ENCODE results near the gene SPINK4. TPM values are rescaled to one million over a fixed set of nuclear protein-coding genes. Genes with fewer than 3 reads are reported as not detected.
A peak's percentile ranks its signal among the peaks of the same experiment; 100 is the strongest.

The SPINK4 gene
- total RNA-seq, 1 donor from 2014 or later = not detected

DNA sequence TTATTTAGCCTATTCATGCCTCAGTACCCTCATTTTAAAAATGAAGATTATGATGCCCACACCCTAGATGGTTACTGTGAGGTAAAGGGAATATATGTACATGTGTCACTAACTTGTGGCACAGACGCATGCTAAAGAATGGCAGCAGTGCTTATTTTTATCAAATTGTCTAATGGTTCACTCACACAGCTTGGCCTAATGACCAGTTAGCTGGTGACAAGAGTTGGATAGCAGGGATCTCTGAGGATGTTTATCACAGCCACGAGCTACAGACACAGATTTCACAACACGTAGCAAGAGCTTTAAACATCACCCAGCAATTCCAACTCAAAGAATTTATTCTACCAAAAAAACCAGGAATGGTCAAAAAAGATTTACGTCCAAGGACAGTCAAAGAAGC is 17.3 kb downstream of the SPINK4 start:
- no peak for DNase-seq

DNA sequence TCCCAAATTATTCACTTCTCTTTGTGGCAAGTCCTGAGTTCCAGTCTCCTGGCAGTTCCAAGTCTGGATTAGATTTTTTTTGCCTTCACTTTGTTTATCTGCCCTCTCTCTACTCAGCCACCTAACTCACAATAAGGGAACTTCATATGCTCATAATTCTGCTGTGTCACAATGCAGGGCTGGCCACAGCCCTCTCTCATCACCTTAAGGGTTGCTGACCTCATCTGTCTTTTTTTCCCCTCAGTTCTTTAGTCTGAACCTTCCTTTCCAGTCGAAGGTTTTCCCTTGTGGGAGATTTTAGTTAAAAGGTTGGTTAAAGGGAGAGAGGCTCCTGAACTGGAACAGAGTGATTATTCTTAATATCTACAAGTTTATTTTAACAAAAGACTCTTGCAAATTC is 20.4 kb downstream of the SPINK4 start:
- no peak for DNase-seq

DNA sequence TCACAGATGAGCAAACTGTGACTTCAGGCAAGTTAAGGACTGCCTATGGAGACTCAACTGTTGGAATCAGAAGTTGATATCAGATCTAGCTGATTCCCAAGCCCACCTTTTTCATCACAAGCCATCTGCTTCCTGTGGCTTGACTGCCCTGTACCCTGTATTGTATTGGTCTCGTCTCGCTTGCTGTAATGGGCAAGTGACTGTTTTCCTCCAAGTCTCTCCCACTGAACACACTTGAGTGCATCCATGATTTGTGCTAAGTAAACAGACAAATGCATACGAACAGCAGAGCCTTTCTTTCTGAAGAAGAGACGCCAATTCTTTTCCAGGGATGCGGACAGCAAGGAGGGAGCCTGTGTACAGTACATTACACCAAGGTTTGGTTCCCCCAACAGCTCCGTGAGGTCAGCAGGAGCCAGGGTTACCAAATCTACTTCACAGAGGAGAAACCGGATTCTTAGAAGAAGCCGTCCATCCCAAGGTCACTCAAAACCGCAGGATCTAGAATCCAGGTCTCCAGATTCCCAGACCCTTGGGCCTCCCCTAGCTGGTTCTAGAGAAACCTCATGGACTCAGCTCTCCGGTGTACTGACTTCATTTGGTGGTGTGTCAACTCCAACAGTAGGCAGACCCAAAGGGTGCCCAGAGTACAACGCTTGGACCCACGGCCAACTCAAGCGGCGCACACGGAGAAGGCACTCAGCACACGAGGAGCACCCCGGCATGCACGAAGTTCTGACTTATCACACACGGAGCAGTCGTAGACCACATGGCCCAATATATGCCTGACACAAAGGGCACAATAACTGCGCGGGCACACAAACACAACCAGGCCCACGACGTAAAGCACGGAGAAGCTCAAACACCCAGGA is 23.4 kb downstream of the SPINK4 start:
- no peak for DNase-seq

DNA sequence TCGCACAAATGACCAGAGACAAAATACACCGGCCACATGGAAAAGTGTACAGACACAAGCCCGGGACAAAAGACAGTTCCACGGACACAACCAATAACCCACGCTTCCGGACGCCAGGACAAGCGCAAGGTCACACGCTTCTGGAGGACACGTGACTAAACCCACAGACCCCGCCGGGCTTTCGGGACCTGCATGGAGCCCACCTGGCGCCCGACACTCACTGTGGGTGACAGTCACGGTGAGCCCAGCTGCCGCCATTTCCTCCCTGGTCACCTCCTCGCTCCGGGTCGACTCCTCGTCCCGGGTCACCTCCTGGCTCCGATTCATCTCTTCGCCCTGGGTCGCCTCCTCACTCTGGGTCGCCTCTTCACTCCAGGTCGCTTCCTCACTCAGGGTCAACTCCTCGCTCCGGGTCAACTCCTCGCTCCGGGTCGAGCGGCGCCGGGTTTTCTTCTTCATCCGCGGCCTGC is 24.1 kb downstream of the SPINK4 start:
- peak; percentile 33 for DNase-seq

DNA sequence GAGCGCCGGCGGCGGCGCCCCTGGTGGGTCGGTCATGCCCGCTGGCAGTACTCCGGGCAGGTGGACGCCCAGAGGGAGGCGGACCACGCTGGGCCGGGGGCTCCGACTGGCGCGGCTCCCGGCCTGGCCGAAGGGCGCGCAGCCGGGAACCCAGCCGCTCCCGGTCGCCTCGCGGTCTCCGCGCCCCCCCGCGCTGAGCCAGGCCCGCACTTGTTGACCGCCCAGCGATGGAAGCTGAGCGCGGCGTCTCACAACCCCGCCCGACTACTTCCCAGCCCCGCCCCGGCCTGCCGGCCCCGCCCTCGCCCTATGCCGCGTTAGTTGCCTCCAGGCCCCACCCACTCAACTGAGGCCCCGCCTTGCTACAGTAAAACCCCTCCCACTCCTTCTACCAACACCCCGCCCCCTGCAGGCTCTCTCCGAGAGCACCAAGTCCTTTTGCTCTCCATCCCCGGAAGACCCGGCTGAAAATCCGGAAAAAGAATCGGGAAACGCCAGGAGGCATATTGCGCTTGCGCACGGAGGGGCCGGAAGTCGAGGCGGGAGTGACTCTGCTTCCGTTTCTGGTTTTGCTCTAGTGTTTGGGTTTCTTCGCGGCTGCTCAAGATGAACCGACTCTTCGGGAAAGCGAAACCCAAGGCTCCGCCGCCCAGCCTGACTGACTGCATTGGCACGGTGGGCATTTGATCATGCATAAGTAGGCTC is 24.7 kb downstream of the SPINK4 start, which contains the start of the genes BAG1 and CHMP5:
Gene BAG1, minus strand, starts transcription at position 236 of the 705 bp plus-strand sequence.
Gene CHMP5, plus strand, starts transcription at position 577 of the 705 bp plus-strand sequence. Its CDS starts 30 bp downstream, at position 607.
- DNase-seq = peak; percentile 99

DNA sequence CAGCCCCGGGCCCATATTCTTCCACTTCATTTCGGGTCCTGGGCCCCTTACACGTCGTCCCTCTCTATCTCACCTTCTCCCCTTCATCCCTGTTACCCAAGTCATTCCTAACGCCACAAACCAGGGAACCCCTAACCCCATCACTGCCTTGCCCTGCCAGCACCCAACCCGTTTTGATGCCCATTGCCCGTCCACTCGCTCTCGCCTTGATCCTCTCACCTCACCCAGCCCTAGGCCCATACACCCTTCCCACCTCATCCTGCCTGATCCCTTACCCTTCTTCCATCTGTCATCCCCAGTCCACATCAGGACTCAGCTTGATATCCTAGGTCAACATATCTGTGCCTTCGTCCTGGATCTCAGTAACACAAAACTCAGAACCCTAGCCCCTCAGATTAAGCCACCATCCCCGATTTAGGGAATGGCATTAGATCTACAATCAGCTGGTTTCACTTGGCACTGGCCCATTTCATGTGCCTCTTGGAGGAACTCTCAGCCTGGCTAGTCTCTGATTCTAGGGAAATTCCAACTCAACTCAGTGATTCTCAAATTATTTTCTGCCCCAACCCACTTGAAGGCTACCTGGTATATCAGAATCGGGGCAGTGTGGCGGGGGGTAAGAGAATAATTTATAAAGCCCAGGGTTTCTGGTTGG is 25.4 kb downstream of the SPINK4 start:
- DNase-seq = no peak

DNA sequence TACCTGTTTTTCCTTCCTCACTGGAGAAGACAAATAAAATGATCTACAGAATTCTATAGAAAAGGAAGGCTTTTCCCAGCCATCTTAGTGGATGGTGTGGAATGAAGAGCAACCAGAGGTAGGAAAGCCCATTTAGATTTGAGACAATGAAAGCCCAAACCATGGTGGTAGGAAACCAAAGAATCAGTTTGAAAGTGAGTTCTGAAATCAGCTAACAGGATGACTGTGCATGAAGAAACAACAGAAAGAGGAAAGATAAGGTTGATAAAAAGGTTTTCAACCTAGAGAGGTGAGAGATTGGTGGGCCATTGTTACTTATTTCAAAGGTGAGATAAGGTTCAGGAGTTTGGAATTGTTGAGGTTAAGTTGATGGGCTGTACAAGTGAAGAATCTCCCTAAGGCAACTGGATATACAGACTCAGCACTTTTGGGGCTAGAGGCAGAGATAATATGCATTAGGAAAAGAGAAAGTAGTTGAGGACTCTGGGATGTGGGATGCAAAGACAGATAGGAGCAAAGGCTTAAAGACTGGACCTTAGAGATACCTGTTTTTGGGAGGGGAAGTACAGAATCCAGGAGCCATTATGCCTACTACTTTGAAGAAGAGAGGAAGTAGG is 27.3 kb downstream of the SPINK4 start:
- DNase-seq = no peak

DNA sequence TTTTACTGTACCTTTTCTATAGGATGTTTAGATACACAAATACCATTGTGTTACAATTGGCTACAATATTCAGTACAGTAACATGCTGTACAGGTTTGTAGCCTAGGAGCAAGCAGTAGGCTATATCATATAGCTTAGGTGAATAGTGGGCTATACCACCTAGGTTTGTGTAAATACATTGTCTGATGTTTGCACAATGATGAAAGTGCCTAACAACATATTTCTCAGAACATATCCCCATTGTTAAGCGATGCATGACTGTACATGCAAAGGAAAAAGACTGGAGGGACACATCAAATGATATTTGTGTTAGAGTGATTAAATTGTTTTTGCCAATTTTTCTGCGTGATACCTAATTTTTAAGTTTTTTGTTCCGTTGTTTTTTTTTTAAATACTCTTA is 30.2 kb downstream of the SPINK4 start:
- DNase-seq = no peak

DNA sequence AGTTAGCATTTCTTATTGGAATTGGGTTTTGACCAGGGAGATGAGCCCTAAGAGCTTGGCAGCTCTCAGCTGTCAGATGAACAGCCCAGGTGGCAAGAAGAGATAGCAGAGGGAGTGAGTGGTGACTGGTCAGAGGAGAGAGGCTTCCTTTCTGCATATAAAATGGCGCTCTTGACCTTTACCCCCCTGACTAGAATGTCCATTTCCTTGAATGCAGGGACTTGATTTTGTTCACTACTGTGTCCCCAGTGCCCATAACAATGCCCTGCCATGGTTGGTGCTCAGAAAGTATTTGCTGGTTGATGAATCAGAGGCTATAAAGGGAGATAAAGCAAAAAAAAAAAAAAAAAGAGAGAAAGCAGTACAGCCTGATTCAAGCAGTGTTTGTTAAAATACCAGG is 32.1 kb downstream of the SPINK4 start:
- DNase-seq = no peak

DNA sequence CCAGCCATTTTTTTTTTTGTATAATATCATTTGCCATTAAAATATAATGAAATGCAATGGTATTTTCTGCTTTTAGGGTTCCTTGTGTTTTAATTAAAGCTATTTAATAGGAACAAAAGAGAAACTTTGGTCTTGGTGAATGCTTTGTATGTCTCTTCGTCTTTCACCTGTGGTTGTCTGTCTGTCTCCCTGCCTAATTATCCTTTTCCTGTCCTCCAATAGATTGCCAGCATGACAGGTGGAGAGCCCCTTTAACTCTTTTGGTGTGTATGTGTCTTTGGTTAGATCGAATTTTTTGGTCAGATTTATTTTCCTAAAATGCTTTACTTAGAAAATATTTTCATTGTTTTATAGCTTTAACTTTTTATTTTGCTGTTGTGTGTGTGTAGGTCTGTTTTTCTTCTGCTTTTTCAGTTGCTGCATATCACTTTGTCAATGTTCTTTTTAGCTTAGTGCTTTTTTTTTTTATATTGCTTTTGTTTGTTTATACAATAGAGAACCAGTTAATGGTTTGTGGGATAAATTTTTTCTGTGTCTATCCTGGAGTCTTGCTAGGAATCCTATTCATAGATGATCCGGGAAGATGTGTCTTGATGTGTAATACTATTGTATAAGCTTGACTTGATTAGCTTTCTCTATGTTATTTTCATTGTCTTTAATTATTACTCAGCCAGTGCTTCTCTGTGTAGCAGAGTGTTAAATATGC is 33.5 kb downstream of the SPINK4 start:
- no peak for DNase-seq

DNA sequence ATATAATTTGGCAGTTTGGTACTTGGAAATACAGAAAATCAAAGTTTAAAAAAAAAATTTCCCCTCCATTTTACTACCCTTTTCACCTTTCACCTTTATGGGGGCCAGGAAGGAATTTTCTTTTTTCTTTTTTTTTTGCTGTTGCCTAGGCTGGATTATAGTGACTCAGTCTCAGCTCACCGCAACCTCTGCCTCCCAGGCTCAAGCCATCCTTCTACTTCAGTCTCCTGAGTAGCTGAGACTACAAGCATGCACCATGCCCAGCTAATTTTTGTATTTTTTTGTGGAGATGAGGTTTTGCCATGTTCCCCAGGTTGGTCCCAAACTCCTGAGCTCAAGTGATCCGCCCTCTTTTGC is 34.0 kb downstream of the SPINK4 start:
- no peak for DNase-seq

DNA sequence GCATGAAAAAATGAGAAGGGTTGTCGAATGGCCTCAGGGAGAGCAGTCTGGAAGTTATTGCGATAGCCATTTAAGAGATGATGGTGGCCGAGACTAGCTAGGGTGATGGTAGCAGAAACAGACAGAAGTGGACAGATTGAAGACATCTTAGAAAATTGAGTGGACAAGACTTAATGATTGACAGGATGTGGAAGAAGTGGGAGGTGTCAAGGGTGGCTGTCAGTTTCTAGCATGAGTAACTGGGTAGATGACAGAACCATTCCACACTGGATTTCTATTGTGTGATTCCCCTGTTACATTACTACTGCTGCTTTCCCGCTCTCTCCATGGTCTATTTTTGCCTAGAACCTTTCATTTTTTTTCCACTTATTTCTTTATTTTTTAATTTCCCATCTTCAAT is 37.5 kb downstream of the SPINK4 start:
- DNase-seq = no peak

DNA sequence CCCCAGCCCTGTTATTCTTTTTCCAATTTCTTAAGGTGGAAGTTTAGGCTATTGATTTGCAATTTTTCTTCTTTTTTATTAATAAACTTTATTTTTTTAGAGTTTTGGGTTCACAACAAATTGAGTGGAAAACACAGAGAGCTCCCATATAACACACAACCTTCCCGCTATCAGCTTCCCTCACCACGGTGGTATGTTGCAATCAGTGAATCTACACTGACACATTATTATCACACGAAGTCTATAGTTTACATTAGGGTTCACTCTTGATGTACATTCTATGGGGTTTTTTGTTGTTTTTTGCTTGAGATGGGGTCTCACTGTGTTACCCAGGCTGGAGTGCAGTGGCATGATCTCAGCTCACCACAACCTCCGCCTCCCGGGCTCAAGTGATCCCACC is 45.5 kb downstream of the SPINK4 start:
- no peak for DNase-seq

DNA sequence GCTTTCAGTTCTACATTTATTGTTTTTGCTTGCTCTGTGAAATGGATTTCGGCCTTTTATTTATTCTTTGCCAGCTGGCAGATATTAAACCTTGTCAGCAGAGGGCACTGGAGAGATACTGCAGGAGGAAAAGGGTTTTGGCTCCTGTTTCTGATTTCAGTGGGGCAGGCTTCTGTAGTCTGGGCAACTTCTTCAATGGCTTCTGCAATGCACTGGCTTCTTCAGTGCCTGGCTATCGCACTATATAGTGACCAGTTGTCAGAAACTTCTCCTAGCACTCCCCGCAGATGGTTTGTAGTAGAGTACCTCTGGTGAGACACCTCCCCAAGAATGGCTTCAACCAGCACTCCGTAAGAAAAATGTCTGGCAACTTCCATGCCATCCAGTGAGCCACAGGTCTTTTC is 47.1 kb downstream of the SPINK4 start:
- no peak for DNase-seq

DNA sequence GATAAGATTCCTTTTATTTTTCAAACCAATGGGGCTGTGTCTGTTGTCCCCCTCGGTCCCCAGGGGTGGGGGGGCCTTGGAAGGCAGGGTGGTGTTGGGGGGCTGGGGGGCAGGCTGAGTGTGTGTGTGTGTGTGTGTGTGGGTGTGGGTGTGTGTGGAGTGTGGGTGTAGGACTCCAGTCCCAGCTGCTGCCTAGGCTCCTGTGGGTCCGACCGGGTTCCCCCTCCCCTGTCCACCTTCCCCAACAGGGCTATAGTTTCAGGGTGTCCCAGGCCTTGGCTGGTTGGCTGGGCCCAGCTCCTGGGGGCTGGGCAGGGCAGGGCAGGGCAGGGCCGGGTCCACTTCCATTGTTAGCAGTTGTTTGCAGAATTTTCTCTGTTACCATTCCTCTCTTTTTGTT is 48.3 kb downstream of the SPINK4 start:
- DNase-seq = no peak

DNA sequence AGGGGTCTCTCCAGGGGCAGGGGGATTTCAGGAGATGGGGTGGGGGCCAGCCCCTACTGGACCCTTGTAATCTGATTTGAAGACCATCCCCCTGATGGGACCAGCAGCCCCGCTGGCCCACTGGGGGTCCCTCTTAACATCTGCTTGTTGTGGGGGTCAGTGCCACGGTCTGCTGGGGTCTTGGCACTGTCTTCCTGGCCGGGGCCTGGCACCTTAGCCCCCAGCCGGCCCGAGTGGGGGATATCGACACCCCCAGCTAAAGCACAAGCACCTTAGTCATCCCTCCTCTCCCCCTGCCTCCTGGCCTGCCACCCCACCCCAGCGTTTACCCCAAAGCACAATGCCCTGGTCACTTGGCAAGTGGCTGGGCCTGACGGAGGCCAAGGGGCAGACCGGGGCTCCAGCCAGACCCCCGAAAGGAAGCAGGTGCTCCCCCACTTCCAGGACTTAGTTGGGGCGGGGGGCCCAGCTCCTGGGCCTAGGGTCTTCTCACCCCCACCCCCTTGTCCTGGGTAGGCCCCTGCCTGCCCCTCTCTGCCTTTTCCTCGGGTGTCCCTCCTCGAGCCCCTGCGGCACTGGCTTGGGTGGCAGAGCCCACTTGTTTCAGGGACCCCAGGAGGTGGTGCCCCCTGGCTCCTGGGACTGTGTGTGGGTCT is 49.0 kb downstream of the SPINK4 start:
- no peak for DNase-seq

DNA sequence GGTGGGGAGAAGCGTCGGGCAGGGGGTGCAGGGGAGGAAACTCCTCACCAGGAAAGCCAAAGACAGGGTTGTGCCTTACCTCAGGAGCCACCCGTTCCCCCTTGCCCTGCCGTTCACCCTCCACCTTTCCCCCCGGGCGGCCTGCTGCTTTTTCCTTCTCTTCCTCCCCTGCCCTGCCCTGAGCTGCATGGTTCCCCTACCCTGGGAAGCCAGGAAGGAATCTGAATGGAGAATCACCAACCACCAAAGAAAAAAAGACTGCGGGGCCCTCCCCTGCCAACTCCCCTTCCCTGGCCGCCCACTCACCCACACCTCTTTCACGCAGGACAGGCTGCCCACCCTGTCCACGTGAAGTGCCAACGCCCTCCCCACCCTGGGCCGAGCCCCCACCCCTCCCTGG is 49.5 kb downstream of the SPINK4 start:
- no peak for DNase-seq

DNA sequence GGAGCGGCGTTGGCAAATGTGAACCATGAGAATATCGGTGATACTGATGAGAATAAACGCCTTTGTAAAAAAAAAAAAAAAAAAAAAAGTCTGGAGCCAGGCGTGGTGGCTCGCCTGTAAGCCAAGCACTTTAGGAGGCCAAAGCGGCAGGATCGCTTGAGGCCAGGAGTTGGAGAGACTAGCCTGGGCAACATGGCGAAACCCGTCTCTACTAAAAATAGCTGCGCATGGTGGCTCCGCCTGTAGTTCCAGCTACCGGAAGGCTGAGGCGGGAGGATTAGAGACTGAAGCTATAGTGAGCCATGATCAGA is 49.9 kb downstream of the SPINK4 start:
- DNase-seq = no peak

DNA sequence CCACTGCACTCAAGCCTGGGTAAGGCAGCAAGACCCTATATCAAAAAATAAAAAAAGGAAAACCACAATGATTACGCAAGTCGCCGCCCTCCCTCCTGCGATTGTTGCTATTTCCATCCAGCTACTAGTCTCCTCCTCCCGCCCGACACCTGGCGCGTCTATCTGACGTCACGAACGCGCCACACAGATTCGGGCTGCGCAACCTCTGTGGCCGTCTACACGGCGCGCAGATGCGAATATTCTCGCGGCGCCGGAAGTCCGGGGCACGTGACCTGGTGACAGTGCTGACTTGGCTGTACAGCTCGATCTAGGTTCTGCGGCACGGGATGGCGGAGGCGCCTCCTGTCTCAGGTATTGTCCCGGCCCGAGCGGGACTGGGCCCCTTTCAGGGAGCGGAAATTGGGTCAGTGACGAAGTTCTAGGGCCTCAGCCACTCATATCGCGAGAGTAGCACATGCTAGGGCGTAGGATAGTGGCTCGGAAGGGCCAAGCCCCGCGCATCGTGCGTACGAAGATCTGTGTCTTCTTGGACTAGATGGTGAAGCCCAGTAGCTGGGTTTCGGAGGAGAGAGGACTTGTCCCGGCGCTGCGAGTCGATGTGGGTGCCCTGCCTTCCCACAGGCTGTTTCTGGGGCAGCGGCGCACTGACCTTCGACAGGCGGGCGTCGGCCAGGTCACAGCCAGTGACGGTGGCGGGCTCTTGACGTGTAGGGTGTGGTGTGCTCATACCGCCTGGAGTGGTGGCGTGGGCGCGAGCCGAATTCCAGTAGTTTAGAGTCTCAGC is 50.5 kb downstream of the SPINK4 start, which contains the start of gene NFX1:
Gene NFX1, plus strand, starts transcription at position 270 of the 784 bp plus-strand sequence. Its CDS starts 57 bp downstream, at position 327.
- DNase-seq = peak; percentile 93

DNA sequence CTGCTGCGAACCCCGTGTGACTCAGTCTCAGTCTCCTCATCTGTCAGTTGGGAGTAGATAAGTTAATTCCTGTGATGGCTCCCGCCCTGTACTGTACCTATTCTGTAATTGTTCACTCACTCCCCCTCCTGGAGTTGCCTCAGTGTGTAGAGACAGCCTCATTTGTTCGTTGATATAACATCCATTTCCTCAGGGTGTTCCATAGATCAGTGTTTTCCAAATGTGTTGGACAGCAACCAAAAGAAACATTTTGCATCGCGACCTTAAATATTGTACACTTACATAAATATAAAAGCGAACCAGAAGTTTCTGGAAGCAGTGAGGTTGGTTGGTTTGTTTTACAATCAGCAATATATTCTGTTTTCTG is 51.0 kb downstream of the SPINK4 start:
- DNase-seq = no peak

DNA sequence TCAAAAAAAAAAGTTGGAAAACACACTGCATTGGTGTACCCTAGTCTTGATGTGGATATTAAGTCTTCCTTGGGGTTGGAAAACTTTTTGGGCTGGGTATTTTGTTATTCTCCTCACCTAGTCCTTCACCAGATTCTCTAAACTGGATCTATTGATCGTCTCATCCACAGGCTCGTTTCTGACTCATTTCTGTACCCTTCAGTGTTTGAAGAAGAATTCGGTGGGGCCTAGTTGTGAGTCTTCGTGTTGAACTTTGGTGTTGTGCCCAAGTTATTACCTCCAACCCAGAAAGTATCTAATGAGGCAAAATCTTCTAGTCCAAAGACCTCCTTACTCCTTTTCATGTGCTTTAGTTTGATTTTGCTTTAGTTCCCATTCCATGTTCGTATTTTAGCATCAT is 51.9 kb downstream of the SPINK4 start:
- no peak for DNase-seq

Measured in occipital lobe (tissue), 2 donors.